ENCODE data around the gene F11.

F11 gene

GRCh38 chr4:186236126-186236525, 29.9 kb upstream of the F11 start:
- Histone ChIP-seq H3K27me3 (ENCODE audit: insufficient read depth, poor library complexity, severe bottlenecking) (no peaks in the 10 kb centered on the region), H3K4me3 (replicated peaks; ENCODE audit: insufficient read depth, low read length) (no peak overlapping the region), H3K27ac (replicated peaks) (no peak overlapping the region)
- TF ChIP-seq REST (IDR thresholded peaks at IDR 0.05; ENCODE audit: insufficient replicate concordance, low read depth) (no peak), GABPA (IDR thresholded peaks at IDR 0.05; ENCODE audit: low read depth) (no peak), CTCF (IDR thresholded peaks at IDR 0.05; ENCODE audit: insufficient read depth, low read length) (no peak), POLR2AphosphoS5 (IDR thresholded peaks at IDR 0.05; ENCODE audit: low read depth) (no peak), SPI1 (IDR thresholded peaks at IDR 0.05; ENCODE audit: borderline replicate concordance, low read depth) (no peak)
- DNase-seq (ENCODE audit: low read depth in 1 of 2, low spot score in 1 of 2) = no peak

GRCh38 chr4:186240452-186240847, 25.5 kb upstream of the F11 start:
- Histone ChIP-seq H3K27ac (replicated peaks) (no peak overlapping the region), H3K4me3 (replicated peaks; ENCODE audit: insufficient read depth, low read length) (no peak overlapping the region), H3K27me3 (ENCODE audit: insufficient read depth, poor library complexity, severe bottlenecking) (no peaks in the 10 kb centered on the region)
- TF ChIP-seq POLR2AphosphoS5 (IDR thresholded peaks at IDR 0.05; ENCODE audit: low read depth) (no peak), REST (IDR thresholded peaks at IDR 0.05; ENCODE audit: insufficient replicate concordance, low read depth) (no peak), SPI1 (IDR thresholded peaks at IDR 0.05; ENCODE audit: borderline replicate concordance, low read depth) (no peak), GABPA (IDR thresholded peaks at IDR 0.05; ENCODE audit: low read depth) (no peak), CTCF (IDR thresholded peaks at IDR 0.05; ENCODE audit: insufficient read depth, low read length) (no peak)
- no peak for DNase-seq (ENCODE audit: low read depth in 1 of 2, low spot score in 1 of 2)

- Histone ChIP-seq H3K4me3 (replicated peaks; ENCODE audit: insufficient read depth, low read length) (no peak overlapping the region), H3K27me3 (ENCODE audit: insufficient read depth, poor library complexity, severe bottlenecking) (no peaks in the 10 kb centered on the region), H3K27ac (replicated peaks) (no peak overlapping the region)
- TF ChIP-seq REST (IDR thresholded peaks at IDR 0.05; ENCODE audit: insufficient replicate concordance, low read depth) = no peak
- no peak for TF ChIP-seq SPI1 (IDR thresholded peaks at IDR 0.05; ENCODE audit: borderline replicate concordance, low read depth)
- no peak for TF ChIP-seq GABPA (IDR thresholded peaks at IDR 0.05; ENCODE audit: low read depth)
- TF ChIP-seq CTCF (IDR thresholded peaks at IDR 0.05; ENCODE audit: insufficient read depth, low read length) = no peak
- no peak for TF ChIP-seq POLR2AphosphoS5 (IDR thresholded peaks at IDR 0.05; ENCODE audit: low read depth)
- DNase-seq (ENCODE audit: low read depth in 1 of 2, low spot score in 1 of 2) = no peak
Observed at GRCh38 chr4:186240848-186241491, 25.0 kb upstream of the F11 start.

All from HL-60 (cell line).